SU-DHL-6 (cell line): ENCODE measurements around the gene DPYSL4.

Source experiments
- CTCF ChIP-seq: fragments of 200-600 bp; sonication (generic); IDR thresholded peaks from one replicate; pipeline ENCODE4 v1.5.1; 2017; ENCODE audit warnings: antibody characterized with exemption, mild to moderate bottlenecking, low read length, moderate library complexity; ENCODE audit not compliant: insufficient read depth, poor library complexity, severe bottlenecking
- EZH2phosphoT487 ChIP-seq: fragments of 200-600 bp; sonication (generic), shearing (Covaris generic); conservative IDR thresholded peaks from 2 replicates; pipeline ENCODE4 v1.6.1; 2018; ENCODE audit warnings: mild to moderate bottlenecking, antibody characterized with exemption, low read length, moderate library complexity, mixed read lengths

- no peak for TF ChIP-seq CTCF
- no peak for TF ChIP-seq EZH2phosphoT487
Observed at GRCh38 chr10:132182591-132182990, 4.2 kb upstream of the DPYSL4 start.
